Right lung (tissue), 5 donors: Measurements from ENCODE around the gene ZNF674. TPM values are rescaled to one million over a fixed set of nuclear protein-coding genes. Genes with fewer than 3 reads are reported as not detected.
"Not testable (repeated sequence)": the region's sequence is repeated elsewhere in the genome, so short reads cannot be mapped to it uniquely, and the experiment has no call there.

Experiments used
- DNase-seq, 2 donors: peaks; one replicate each; pipeline ENCODE4 v3.0.0-alpha.2; 2013
- polyA plus RNA-seq, 5 donors: library from polyadenylated mRNA; unstranded; fragments of 120-200 nt; gene quantifications; one replicate each; pipeline versions ENCODE4 v1.2.1 to v1.2.3, GENCODE V29; 2013; ENCODE audit warnings: inconsistent platforms in 1 of 5, low replicate concordance in 1 of 5; ENCODE audit not compliant: insufficient read length in 5 of 5, insufficient read depth in 1 of 5

The ZNF674 gene
- polyA plus RNA-seq, 5 donors = 5.2 to 10.5 (median 7.5) TPM

DNA sequence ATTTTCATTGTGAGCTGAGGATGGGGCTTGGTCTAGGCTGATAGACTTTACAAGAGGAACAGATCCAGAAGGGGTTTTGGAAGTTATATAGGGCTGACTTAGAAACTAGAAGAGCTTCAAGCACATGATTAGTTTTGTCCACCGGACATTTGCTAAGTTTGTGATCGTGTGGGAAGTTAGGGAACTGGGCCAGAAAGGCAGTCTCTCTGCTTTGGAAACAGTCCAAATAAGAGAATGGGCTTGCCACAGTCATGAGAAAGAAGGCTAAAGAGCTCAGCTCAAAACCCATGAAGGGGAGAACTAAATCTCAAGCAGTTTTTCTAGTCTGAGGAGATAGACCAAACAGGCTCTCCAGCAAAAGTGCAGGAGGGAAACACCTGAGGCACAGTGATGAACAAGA is 67.8 kb downstream of the ZNF674 start:
- DNase-seq = peak; percentile 21 to 32

- no peak for DNase-seq
Measured at GRCh38 chrX:46465203-46465602, 80.0 kb downstream of the ZNF674 start.

DNA sequence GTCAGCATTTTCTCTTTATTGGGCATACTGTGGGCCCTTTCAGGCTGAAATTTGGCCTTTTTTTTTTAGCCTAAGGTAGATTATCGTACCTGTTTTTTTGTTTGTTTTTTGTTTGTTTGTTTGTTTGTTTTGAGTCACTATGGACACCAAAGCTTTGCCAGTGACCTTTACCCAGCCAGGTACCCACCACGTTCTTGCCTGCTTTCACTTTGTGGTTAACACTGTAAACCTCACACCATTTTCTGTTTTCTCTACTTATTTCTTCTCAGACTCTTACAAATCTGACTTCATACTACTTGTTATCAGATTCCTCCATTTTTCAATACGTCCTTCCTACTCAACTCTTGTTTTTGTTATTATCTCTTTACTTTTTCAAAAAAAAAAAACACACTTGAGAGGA is 81.5 kb downstream of the ZNF674 start:
- no peak for DNase-seq

DNA sequence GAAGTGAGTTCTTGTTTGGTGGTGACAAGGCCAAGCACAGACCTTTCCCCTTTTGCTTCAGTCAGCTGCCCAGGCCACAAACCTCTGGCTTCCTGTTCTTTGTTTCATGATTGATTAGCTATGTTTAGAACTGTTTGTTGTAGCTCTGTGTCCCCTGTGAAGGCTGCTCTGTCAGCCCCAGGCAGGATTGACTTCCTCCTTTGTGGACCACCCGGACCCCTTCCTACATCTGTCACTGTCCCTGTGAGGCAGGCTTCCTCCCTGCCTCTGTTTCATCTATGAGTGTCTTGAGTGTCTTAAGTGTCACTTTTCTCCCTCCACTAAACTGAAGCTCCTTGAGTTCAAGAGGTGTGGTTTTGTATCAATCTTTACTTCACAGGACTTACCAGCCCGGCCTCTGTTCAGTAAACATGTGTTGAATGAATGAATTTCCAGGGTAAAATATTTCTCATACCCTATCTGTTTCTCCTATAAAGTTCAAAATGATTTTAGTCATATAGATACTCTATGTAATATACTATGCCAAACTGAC is 83.5 kb downstream of the ZNF674 start:
- no peak for DNase-seq

DNA sequence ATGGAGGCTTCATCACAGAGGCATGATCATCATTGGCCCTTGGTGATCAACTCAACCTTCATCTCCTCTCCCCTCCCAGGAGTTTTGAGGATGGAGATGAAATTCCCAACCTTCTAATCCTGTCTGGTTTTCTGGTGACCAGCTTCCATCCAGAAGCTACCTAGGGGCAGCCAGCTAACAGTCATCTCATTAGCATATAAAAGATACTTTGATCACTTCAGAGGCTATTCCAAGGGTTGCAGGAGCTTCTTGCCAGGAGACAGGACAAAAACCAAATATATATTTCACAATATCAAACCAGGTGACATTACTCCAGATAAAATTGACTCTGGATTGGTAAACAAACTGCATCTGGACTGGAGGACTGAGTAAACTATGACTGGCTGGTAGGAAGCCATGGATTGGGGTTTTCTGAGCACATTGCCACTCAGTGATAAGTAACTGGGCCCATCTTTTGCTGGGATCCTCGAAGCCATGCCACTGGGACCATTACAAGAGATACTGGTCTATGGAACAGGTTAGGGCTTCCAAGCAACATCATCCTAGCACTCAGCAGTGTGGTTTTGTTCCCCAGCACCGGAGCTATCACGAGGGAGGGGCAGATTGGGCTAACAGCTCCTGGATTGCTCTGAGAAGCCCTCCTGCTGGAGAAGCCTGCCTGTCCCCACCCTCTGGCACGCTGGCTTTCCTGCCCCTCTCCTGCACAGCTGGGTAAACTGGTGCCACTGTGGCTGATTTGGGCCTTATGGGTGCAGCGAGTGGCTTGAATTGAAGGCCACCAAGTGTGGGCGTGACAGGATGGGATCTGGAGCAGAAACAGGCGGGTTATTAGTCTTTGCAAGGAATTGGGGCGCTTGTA is 84.2 kb downstream of the ZNF674 start:
- DNase-seq = not testable (repeated sequence)

DNA sequence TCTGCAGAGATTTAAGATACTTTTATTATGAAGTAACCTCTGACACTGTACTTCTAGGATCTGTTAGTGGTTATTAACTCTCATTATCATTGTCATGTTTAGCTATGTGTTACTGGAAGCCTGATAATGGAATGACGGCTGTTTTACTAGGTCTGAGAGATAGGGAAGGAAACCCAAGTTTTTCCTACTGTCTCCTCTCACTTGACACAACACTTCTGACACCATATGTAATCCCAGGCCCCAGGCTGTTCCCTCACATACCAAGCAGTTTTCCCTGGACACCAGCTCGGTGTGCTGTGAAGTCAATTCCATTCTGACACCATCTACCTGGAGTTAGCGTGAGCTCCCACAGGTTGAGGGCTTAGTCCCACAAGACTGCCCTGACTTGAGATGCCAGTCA is 85.6 kb downstream of the ZNF674 start:
- DNase-seq = no peak

- peak in 1 of 2 donors; percentile 8 for DNase-seq
Measured at GRCh38 chrX:46456125-46456922, 88.9 kb downstream of the ZNF674 start.

Other genes with a start within 250 kb of the ZNF674 start
- gene CHST7, start 28.3 kb upstream of the ZNF674 start, polyA plus RNA-seq = 1 to 10 TPM; 3.3 to 6.1 (median 3.9) TPM
- 1 to 10 TPM; 2.3 to 3.2 (median 2.9) TPM for gene SLC9A7, start 213.7 kb upstream of the ZNF674 start, polyA plus RNA-seq